Peyer's patch (tissue), 4 donors: ENCODE results near the gene BTBD1. TPM values are rescaled to one million over a fixed set of nuclear protein-coding genes. Genes with fewer than 3 reads are reported as not detected.
"Not testable (repeated sequence)": the region's sequence is repeated elsewhere in the genome, so short reads cannot be mapped to it uniquely, and the experiment has no call there.

Experiments
- DNase-seq, 3 donors: peaks; one replicate each; pipeline ENCODE4 v3.0.0-alpha.2; 2017 to 2019
- H3K27ac ChIP-seq, 4 donors: fragments of 200-600 bp; sonication (generic); one replicate each; pipeline ENCODE4 v1.5.1; 2016 to 2019
- H3K27me3 ChIP-seq, 2 donors: fragments of 200-600 bp; sonication (generic); one replicate each; pipeline ENCODE4 v1.5.1; 2019
- H3K36me3 ChIP-seq, 3 donors: fragments of 200-600 bp; sonication (generic); one replicate each; pipeline ENCODE4 v1.5.1; 2016 to 2019
- H3K4me1 ChIP-seq, 4 donors: fragments of 200-600 bp; sonication (generic); one replicate each; pipeline ENCODE4 v1.5.1; 2016 to 2019
- H3K4me3 ChIP-seq, 4 donors: fragments of 200-600 bp; sonication (generic); 1 replicate in 3 of 4; 2 replicates in 1 of 4; pipeline ENCODE4 v1.5.1; 2016 to 2019; ENCODE audit warnings: mild to moderate bottlenecking in 1 of 4
- H3K9me3 ChIP-seq, 4 donors: fragments of 200-600 bp; sonication (generic); one replicate each; pipeline ENCODE4 v1.5.1; 2016 to 2019; ENCODE audit warnings: mild to moderate bottlenecking in 1 of 4
- POLR2A ChIP-seq, 2 donors: fragments of 450-650 bp; IDR thresholded peaks; one replicate each; pipeline ENCODE4 v1.5.1; 2017; ENCODE audit warnings: antibody characterized with exemption in 2 of 2, mild to moderate bottlenecking in 2 of 2, moderate library complexity in 2 of 2
- total RNA-seq, 4 donors: library from RNA; depleted of rRNA; stranded (reverse); fragments of >200 nt; gene quantifications; one replicate each; pipeline ENCODE4 v1.1.0, GENCODE V29; 2016
- TF ChIP-seq, protein P1 (sequence below), 6 experiments: fragments of 450-650 bp in 4 of 6; fragments of 200-600 bp in 2 of 6; sonication (generic) in 1 of 6; IDR thresholded peaks; one replicate each; pipeline ENCODE4 v1.5.1; 2017 to 2019; ENCODE audit warnings: antibody characterized with exemption in 6 of 6, mild to moderate bottlenecking in 3 of 6, moderate library complexity in 1 of 6

Gene BTBD1
- total RNA-seq, 4 donors from 2014 or later = 58.7 to 74.6 (median 68.9) TPM

DNA sequence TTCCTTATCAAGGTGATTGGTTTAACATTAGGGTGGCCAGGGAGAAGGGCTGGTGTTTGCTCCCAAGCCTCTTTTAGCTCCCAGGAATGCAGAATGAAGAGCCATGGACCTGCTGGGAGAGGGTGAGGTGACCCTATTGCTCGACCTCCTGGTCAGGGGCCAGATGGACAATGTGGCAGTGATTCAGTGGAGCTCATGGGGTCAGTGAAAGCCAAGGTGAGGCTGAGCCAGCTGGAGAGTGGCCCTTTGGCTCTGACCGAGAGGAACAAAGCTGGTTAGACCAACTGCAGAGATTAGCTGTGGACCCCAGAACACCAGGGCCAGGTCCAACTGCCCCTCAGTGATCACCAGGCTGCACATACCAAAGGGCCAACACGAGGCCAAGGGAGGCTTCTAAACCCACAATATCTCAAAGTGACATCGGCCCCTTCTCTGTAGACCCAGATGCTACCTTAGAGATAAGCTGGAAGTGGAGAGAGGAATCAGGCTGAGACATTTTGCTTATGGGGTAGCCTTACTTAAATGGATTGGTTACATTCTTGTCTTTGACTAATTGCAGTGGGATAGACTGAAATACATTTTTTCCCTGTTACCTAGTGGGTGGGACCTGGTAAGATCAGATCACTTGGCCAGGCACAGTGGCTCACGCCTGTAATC is 15.8 kb upstream of the BTBD1 start:
- Histone ChIP-seq H3K27ac (no peak overlapping the region), H3K27me3 (no peaks in the 10 kb centered on the region), H3K4me1 (no peaks in the 10 kb centered on the region), H3K36me3 (no peaks in the 10 kb centered on the region), H3K9me3 (no peaks in the 10 kb centered on the region), H3K4me3 (no peak overlapping the region)
- TF ChIP-seq POLR2A (IDR thresholded peaks at IDR 0.05) = no peak
- TF ChIP-seq, protein P1, sequence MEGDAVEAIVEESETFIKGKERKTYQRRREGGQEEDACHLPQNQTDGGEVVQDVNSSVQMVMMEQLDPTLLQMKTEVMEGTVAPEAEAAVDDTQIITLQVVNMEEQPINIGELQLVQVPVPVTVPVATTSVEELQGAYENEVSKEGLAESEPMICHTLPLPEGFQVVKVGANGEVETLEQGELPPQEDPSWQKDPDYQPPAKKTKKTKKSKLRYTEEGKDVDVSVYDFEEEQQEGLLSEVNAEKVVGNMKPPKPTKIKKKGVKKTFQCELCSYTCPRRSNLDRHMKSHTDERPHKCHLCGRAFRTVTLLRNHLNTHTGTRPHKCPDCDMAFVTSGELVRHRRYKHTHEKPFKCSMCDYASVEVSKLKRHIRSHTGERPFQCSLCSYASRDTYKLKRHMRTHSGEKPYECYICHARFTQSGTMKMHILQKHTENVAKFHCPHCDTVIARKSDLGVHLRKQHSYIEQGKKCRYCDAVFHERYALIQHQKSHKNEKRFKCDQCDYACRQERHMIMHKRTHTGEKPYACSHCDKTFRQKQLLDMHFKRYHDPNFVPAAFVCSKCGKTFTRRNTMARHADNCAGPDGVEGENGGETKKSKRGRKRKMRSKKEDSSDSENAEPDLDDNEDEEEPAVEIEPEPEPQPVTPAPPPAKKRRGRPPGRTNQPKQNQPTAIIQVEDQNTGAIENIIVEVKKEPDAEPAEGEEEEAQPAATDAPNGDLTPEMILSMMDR (IDR thresholded peaks at IDR 0.05) = no peak
- DNase-seq = no peak

DNA sequence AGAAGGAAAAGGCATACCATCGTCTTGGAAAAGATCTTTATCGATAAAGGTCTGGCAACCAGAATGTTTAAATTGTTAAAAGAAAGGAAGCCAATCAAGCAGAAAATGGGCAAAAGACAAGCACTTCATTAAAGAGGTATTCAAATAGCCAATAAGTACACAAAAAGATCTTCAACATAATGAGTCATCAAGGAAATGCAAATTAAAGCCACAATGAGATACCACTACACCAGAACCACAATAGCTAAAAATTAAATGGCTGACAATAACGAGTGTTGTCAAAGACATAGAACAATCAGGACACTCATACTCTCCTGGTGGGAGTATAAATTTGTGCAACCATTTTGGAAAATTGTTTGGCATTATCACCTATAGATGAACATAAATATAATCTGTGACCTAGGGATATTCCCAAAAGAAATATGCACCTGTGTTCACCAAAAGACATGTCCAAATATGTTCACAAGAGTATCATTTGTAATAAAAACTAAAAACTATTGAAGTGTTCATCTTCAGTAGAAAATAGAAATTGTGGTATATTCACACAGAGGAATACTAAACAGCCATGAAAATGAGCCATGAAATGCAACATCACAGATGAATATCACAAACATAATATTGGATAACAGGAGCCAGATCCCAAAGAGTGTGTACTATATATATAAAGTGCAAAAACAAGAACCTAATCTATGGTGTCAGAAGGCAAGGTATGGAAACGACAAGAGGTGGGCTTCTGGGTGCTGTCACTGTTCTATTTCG is 14.4 kb upstream of the BTBD1 start:
- H3K4me1 ChIP-seq = no peaks in the 10 kb centered on the region
- H3K9me3 ChIP-seq = no peaks in the 10 kb centered on the region
- no peaks in the 10 kb centered on the region for H3K36me3 ChIP-seq
- H3K4me3 ChIP-seq = no peak overlapping the region
- no peak overlapping the region for H3K27ac ChIP-seq
- no peak for DNase-seq
- H3K27me3 ChIP-seq = no peaks in the 10 kb centered on the region
- TF ChIP-seq POLR2A (IDR thresholded peaks at IDR 0.05) = no peak
- TF ChIP-seq, protein P1 (IDR thresholded peaks at IDR 0.05) = no peak

DNA sequence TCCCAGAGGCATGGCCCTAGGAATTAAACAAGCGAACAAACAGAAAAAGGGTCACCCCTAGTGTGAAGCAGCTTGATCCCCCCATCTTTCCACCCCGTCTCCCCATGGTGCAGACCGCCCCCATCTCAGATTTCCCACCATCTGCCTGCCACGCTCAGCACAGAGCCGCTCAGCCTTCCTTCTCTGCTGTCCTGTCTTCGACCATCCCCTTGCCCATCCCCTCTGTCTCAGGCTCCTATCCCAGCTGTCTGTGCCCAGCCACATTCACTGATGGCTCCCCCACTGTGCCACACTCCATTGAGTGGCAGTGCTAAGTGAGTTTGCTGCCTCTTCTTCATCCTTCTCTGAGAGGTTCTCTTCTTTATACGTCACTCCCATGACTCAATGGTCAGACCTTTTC is 11.7 kb upstream of the BTBD1 start:
- Histone ChIP-seq H3K4me3 (no peak overlapping the region), H3K4me1 (no peaks in the 10 kb centered on the region), H3K27me3 (no peaks in the 10 kb centered on the region), H3K9me3 (peaks cover 0 to under 1% (median under 1%) of the 10 kb centered on the region in 4 donors), H3K27ac (no peak overlapping the region), H3K36me3 (no peaks in the 10 kb centered on the region)
- TF ChIP-seq, protein P1 (IDR thresholded peaks at IDR 0.05) = no peak
- TF ChIP-seq POLR2A (IDR thresholded peaks at IDR 0.05) = no peak
- DNase-seq = no peak

DNA sequence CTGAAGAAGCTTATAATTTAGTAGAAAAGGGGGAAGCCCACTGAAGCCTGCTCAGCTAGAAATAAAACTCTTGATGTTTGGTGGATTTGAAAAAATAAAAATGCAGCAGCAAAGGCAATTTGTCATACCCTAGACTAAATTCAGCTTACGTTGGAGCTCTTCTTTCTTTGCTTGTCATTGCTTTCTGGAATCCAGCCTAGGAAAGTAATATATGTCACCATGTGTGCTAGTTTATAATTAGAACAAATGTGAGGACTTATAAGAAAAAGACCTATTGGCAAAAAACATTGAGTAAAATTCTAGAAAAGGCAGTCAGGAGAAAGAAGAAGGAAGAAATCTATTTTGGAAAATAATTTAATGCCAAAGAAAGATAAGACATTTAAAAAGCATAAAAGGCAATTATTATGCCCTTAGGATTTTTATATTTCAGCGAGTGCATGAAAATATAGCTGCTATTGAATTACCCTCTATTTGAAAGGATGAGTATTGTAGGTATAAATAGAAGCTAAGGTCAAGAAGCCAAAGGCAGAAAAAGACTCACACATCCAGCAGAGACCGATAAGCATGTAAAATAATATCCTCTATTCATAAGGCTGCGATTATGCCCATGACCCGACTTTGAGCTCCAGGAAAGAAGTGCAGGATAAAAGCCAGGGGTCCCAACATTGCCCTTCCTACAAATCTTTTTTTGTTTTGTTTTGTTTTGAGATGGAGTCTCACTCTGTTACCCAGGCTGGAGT is 10.6 kb upstream of the BTBD1 start:
- H3K27ac ChIP-seq = no peak overlapping the region
- no peaks in the 10 kb centered on the region for H3K36me3 ChIP-seq
- H3K27me3 ChIP-seq = no peaks in the 10 kb centered on the region
- H3K4me3 ChIP-seq = no peak overlapping the region
- TF ChIP-seq, protein P1 (IDR thresholded peaks at IDR 0.05) = no peak
- TF ChIP-seq POLR2A (IDR thresholded peaks at IDR 0.05) = no peak
- peaks cover 0 to 9% (median 3%) of the 10 kb centered on the region in 4 donors for H3K9me3 ChIP-seq
- no peaks in the 10 kb centered on the region for H3K4me1 ChIP-seq
- no peak for DNase-seq

DNA sequence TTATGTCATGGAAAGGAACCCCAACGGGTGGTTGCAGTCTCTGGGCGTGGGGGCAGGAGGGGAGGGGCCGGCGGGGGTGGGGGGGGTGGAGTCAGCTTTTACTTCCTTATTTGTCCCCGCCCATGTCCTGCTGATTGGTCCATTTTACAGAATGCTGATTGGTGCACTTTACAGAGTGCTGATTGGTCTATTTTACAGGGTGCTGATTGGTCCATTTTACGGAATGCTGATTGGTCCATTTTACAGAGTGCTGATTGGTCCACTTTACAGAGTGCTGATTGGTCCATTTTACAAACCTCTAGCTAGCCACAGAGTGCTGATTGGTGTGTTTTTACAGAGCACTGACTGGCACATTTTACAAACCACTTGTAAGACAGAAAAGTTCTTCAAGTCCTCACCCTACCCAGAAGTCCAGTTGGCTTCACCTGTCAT is 2.2 kb upstream of the BTBD1 start:
- peaks cover 0 to 17% (median 0%) of the 10 kb centered on the region in 4 donors for H3K4me1 ChIP-seq
- H3K36me3 ChIP-seq, H3K27ac ChIP-seq, H3K4me3 ChIP-seq, H3K9me3 ChIP-seq, DNase-seq, H3K27me3 ChIP-seq: not testable (repeated sequence)

DNA sequence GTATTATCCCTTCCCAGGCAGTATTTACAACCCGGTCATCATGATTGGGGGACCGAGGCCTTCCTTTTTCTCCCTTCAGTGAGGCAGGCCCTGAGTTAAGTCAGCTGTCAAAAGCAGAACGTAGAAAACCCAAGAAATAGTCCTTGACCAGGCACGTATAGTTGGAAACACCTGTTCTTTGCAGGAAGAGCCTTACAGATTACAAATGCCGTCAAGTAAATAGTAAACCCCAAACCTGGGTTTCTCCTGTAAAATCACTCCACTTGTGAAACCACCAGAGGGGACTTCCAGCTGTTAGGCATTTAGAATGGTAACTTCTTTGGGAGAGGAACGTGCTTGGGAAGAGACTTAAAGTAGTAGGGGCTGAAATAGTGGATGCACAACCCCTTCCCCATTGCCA is 1.0 kb upstream of the BTBD1 start:
- Histone ChIP-seq H3K9me3 (peaks cover 0 to 2% (median 0%) of the 10 kb centered on the region in 4 donors), H3K36me3 (no peaks in the 10 kb centered on the region), H3K4me1 (peaks cover 0 to 29% (median 0%) of the 10 kb centered on the region in 4 donors), H3K27me3 (no peaks in the 10 kb centered on the region), H3K27ac (peak overlapping the region in 2 of 4 donors; percentile 93 to 97), H3K4me3 (no peak overlapping the region)
- no peak for TF ChIP-seq POLR2A (IDR thresholded peaks at IDR 0.05)
- TF ChIP-seq, protein P1 (IDR thresholded peaks at IDR 0.05) = no peak
- DNase-seq = no peak
